ENCODE data around the gene UGCG. TPM values are rescaled to one million over a fixed set of nuclear protein-coding genes. Genes with fewer than 3 reads are reported as not detected.

UGCG gene
- total and polyA plus RNA-seq, 9 of the 15 experiments (the other 6 are each of a cell fraction or from before 2014, with no cell fraction given) = 20.0 to 40.3 (median 29.2) TPM

GRCh38 chr9:111970827-111971226 is 74.2 kb downstream of the UGCG start (continued):
- TF ChIP-seq TEAD4 (IDR thresholded peaks at IDR 0.05; ENCODE audit: low read length) (peak; percentile 60; the same call in 1 of the 2 replicates), TEAD4 (CRISPR knock-in tag; IDR thresholded peaks at IDR 0.05; ENCODE audit: borderline replicate concordance) (no peak), MTA2 (IDR thresholded peaks at IDR 0.05; ENCODE audit: low read depth) (0 out of 2 replicates have a peak, but pooled peaks have one; percentile 8)

- TF ChIP-seq TRIM28 (IDR thresholded peaks at IDR 0.05) (no peak), ZNF316 (IDR thresholded peaks at IDR 0.05) (peak; percentile 33; the same call in 1 of the 2 replicates)
- no peaks in the 10 kb centered on the region for H3K36me3 ChIP-seq (ENCODE audit: control insufficient read depth, insufficient read depth, low read length)
- H2AFZ ChIP-seq (ENCODE audit: low read depth, low read length) = peak overlapping the region; percentile 63
- peak overlapping the region in 1 of 2 experiments; percentile 38; a peak in 1 of 4 replicates for H3K9ac ChIP-seq (ENCODE audit: insufficient read depth in 1 of 2, low read depth in 2 of 2, low read length in 2 of 2)
- no peak overlapping the region for H3K27ac ChIP-seq (ENCODE audit: extremely low read depth, low read depth, low read length)
- no TSS peak for BruUV-seq (replicated peaks)
- no peaks in the 10 kb centered on the region for H3K9me3 ChIP-seq (replicated peaks; ENCODE audit: control insufficient read depth, insufficient read depth, low read depth, low read length)
- ATAC-seq (no peak), FAIRE-seq (no peak), DNase-seq (ENCODE audit: extremely low read depth in 1 of 4, low spot score in 3 of 4) (no peak)
- peaks cover 0 to 8% of the 10 kb centered on the region in 2 experiments; a peak in 3 of 5 replicates for H3K4me1 ChIP-seq (replicated peaks in 1 of 2; ENCODE audit: control insufficient read depth in 2 of 2, insufficient read depth in 2 of 2, low read length in 2 of 2)
- WGBS (ENCODE audit: insufficient coverage, low coverage, missing lambda C conversion rate) = 61% methylated on average over 12 of the region's 12 CpGs
- no peaks in the 10 kb centered on the region for H3K9me1 ChIP-seq (ENCODE audit: control insufficient read depth, insufficient read depth, low read length)
- no peak overlapping the region for H3K4me3 ChIP-seq
- no peaks in the 10 kb centered on the region for H3K27me3 ChIP-seq (ENCODE audit: control insufficient read depth in 2 of 2, insufficient read depth in 2 of 2, low read length in 2 of 2)
- intact Hi-C loops (cut with micrococcal nuclease) (no loop called here), in situ Hi-C loops (cut with MboI) (no loop called here)
- H3K79me2 ChIP-seq (ENCODE audit: control insufficient read depth, insufficient read depth, low read length) = no peaks in the 10 kb centered on the region
- H3K4me2 ChIP-seq (ENCODE audit: insufficient read depth, low read length) = no peak overlapping the region
- ChIA-PET POLR2A (no interaction called here), CTCF (ENCODE audit: low intra/inter-chr PET ratio) (no interaction called here)
- no peaks in the 10 kb centered on the region for H4K20me1 ChIP-seq (replicated peaks; ENCODE audit: control insufficient read depth, insufficient read depth, low read length)
These were observed 77.6 kb downstream of the UGCG start for GRCh38 chr9:111974092-111974681.
